ENCODE results near the gene CAB39.

DNA sequence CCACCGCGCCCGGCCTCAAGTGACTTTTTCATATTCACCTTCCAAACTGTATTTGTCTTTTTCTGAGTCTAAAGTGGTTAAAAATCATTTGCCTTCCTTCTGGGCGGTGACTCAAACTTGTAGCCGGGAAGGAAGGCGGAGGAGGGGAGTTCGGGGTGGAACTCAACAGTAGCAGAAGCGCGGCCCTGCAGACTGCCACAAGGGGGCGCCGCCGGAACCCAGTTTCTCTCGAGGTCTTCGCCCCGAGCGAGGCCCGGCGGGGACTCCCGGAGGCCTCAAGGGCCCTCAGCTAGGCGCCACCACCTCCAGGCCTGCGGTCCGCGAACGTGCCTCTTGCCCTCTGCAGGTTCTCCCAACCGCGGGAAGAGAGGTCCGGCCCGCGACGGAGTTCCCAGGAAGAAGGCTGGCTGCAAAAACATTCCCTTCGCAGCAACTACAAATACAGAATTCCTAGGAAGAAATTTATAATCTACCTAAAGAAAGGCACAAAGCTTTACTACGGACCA, 135.3 kb downstream of the CAB39 start:
- TF ChIP-seq FOXM1 (IDR thresholded peaks at IDR 0.05; ENCODE audit: borderline replicate concordance) (no peak), ZNF384 (IDR thresholded peaks at IDR 0.05) (no peak), ELF4 (IDR thresholded peaks at IDR 0.05) (no peak), SUZ12 (IDR thresholded peaks at IDR 0.05) (no peak), SP1 (IDR thresholded peaks at IDR 0.05) (no peak), FOXK2 (IDR thresholded peaks at IDR 0.05) (no peak), ARNT (IDR thresholded peaks at IDR 0.05) (no peak), CTBP1 (IDR thresholded peaks at IDR 0.05; ENCODE audit: borderline replicate concordance) (no peak), FOXA1 (IDR thresholded peaks at IDR 0.05) (no peak), L3MBTL2 (conservative IDR thresholded peaks at IDR 0.05) (peak; percentile 57; the same call in 1 of the 2 replicates), HDGF (IDR thresholded peaks at IDR 0.05; ENCODE audit: borderline replicate concordance) (no peak), TARDBP (IDR thresholded peaks at IDR 0.05) (no peak), BHLHE40 (IDR thresholded peaks at IDR 0.05; ENCODE audit: borderline replicate concordance) (no peak)
